Measurements from ENCODE around the gene UHRF1. TPM values are rescaled to one million over a fixed set of nuclear protein-coding genes. Genes with fewer than 3 reads are reported as not detected.

UHRF1 gene
- total and polyA plus RNA-seq, 2 of the 13 experiments (the other 11 are each of a cell fraction or from before 2014, with no cell fraction given) = 6.8 to 78.4 TPM

DNA sequence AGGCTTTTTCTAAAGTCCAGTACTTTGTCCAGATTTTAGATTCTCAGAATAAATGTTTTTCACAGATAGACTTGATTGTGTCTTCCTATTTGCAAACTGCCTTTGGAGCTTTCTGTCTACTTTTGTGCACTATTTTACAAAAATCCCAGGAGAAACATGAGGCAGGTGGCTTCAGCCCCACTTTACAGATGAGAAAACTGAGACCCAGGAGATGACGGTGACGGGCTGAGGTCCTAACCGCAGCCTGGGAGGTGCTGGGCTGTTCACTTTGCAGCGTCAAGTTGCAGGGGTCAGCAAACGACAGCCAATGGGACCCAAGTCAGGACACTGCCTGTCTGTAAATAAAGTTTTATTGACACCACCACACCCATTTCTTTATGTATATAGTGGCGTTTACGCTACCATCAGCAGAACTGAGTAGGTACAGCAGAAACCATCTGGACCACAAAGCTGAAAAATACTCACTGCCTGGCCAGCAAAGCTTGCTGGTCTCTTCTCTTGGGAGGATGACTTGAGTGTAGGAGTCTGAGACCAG lies 52.9 kb downstream of the UHRF1 start (continued):
- TF ChIP-seq FOXA1 (IDR thresholded peaks at IDR 0.05) (no peak), FOXA1 (CRISPR knock-in tag; IDR thresholded peaks at IDR 0.05) (no peak)

DNA sequence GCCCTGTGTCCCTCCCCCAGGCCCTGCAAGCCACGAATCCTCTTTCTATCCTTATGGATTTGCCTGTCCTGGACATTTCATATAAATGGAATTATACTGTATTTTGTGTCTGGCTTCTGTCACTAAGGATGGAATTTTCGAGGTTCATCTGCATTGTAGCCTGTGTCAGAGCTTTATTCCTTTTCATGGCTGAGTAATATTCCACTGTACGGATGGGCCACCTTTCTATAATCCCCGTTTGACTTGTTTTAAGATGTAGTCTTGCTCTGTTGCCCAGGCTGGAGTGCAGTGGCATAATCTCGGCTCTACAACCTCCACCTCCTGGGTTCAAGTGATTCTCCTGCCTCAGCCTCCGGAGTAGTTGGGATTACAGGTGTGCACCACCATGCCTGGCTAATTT lies 55.8 kb downstream of the UHRF1 start:
- POLR2A ChIA-PET = no interaction called here
- in situ Hi-C loops (cut with HindIII; ENCODE audit: extremely low pct_ligation_motif_present, low pct_unique_long_range_greater_than_20kb) = no loop called here

More for the DNA sequence above, 55.8 kb downstream of the UHRF1 start:
- FAIRE-seq (no peak), ATAC-seq (no peak), DNase-seq (ENCODE audit: low spot score) (no peak)
- WGBS (ENCODE audit: low lambda C conversion rate) = 97% methylated on average over 6 of the region's 6 CpGs
- H3K9ac ChIP-seq (ENCODE audit: insufficient read depth, low read depth, low read length) = no peak overlapping the region
- intact Hi-C loops (cut with micrococcal nuclease; ENCODE audit: unreplicated experiment) = no loop called here
- no peak overlapping the region for H3K4me2 ChIP-seq (ENCODE audit: low read depth, low read length)
- H2AFZ ChIP-seq (ENCODE audit: low read length) = no peak overlapping the region
- BruUV-seq (replicated peaks) = no TSS peak
- H3K4me3 ChIP-seq (replicated peaks in 1 of 3; ENCODE audit: insufficient read depth in 1 of 3, low read depth in 2 of 3, low read length in 3 of 3) = no peak overlapping the region
- H4K20me1 ChIP-seq (ENCODE audit: insufficient read depth, low read length) = peaks cover 4% of the 10 kb centered on the region
- H3K36me3 ChIP-seq (replicated peaks in 1 of 2; ENCODE audit: control insufficient read depth in 1 of 2, insufficient read depth in 2 of 2, low read length in 2 of 2) = peaks cover 6 to 13% of the 10 kb centered on the region in 2 experiments; a peak in 4 of 5 replicates
- H3K27me3 ChIP-seq (ENCODE audit: control insufficient read depth in 1 of 2, insufficient read depth in 2 of 2, low read length in 2 of 2) = no peaks in the 10 kb centered on the region; a peak in 2 of 5 replicates
- peaks cover 6% of the 10 kb centered on the region for H3K79me2 ChIP-seq (ENCODE audit: insufficient read depth, low read length)
- H3K27ac ChIP-seq (ENCODE audit: extremely low read length, insufficient read depth, low read length) = no peak overlapping the region
- TF ChIP-seq NBN (conservative IDR thresholded peaks at IDR 0.05) (no peak), SNAPC5 (CRISPR knock-in tag; IDR thresholded peaks at IDR 0.05; ENCODE audit: borderline replicate concordance) (no peak), CCDC6 (CRISPR knock-in tag; IDR thresholded peaks at IDR 0.05) (no peak), BRCA1 (CRISPR knock-in tag; IDR thresholded peaks at IDR 0.05) (no peak), ZNF136 (CRISPR knock-in tag; IDR thresholded peaks at IDR 0.05; ENCODE audit: low read depth) (no peak), BRF2 (CRISPR knock-in tag; IDR thresholded peaks at IDR 0.05) (no peak), CBFB (CRISPR knock-in tag; IDR thresholded peaks at IDR 0.05) (no peak), BHLHE40 (IDR thresholded peaks at IDR 0.05; ENCODE audit: low read length) (no peak), PTBP1 (IDR thresholded peaks at IDR 0.05; ENCODE audit: low read depth, low read length, poor library complexity, severe bottlenecking) (no peak)
- H3K4me1 ChIP-seq (ENCODE audit: insufficient read depth, low read length) = peaks cover 14% of the 10 kb centered on the region
- no peaks in the 10 kb centered on the region for H3K9me3 ChIP-seq (ENCODE audit: low read length)
- CTCF ChIA-PET (ENCODE audit: low intra/inter-chr PET ratio, low total read pairs) = no interaction called here
